Measurements from ENCODE around the gene SSH2. TPM values are rescaled to one million over a fixed set of nuclear protein-coding genes. Genes with fewer than 3 reads are reported as not detected.
"Not testable (repeated sequence)": the region's sequence is repeated elsewhere in the genome, so short reads cannot be mapped to it uniquely, and the experiment has no call there.

SSH2 gene
- total RNA-seq, 2 experiments from 2014 or later: 39.4 to 73.9 TPM

DNA sequence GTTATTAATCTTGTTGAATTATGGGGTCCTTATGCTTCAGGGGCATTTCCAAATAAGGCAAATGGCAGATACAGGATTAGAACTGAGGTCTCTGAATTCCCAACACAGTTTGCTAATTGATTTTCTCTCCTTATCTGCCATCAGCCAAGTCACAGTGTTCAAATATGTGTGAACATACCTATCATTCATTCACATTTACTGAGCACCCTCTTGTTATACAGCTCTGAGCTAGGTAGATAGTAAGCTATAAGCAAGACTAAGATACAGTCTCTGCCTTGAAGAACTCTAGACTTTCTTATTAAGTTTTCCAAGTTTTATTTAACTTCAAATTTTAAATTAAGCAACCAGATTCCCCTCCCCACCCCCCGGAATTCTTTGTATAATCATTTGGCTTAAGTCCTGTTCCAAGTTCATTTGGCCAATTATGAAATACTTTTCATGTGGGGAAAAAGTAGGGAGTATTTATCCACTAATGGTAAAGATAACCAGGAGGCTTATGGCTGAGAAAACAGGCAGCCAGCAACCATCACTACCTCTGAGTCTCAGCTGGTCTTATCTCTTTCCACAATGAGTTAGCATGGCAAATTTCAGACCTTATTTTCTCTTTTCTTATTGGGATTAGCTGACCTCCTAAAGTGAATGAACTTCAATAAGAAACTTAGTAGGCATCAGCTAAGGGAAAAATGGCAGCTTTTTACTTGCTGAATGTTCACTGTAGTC lies 275.9 kb downstream of the SSH2 start:
- Histone ChIP-seq H2AFZ (ENCODE audit: low read length) (no peak overlapping the region), H3K27ac (ENCODE audit: low read depth, low read length, poor library complexity, severe bottlenecking) (no peak overlapping the region), H4K20me1 (ENCODE audit: insufficient read depth, low read length) (no peaks in the 10 kb centered on the region), H3K9me2 (ENCODE audit: insufficient read depth, low read length) (no peaks in the 10 kb centered on the region), H3K4me1 (ENCODE audit: insufficient read depth, low read length, poor library complexity, severe bottlenecking) (no peaks in the 10 kb centered on the region), H3K36me3 (ENCODE audit: insufficient read depth, low read length) (peaks cover 61% of the 10 kb centered on the region), H3K9me3 (ENCODE audit: low read length) (no peaks in the 10 kb centered on the region), H3K79me2 (ENCODE audit: insufficient read depth, low read depth, low read length) (no peaks in the 10 kb centered on the region), H3K4me2 (ENCODE audit: low read length) (no peak overlapping the region), H3K4me3 (ENCODE audit: low read depth, low read length, poor library complexity, severe bottlenecking) (no peak overlapping the region)
- no TSS peak for BruUV-seq (replicated peaks)
- CTCF ChIA-PET (ENCODE audit: unreplicated experiment): no interaction called here
- intact Hi-C loops (cut with micrococcal nuclease; ENCODE audit: unreplicated experiment): no loop called here
- POLR2A ChIA-PET: interaction anchor here (0.6 to 1.4 kb wide), 6 partner anchors 11 to 1029 kb away, joined by 3 to 7 read pairs (median 4); no protein-coding TSS in a partner anchor
- TF ChIP-seq, protein P1, sequence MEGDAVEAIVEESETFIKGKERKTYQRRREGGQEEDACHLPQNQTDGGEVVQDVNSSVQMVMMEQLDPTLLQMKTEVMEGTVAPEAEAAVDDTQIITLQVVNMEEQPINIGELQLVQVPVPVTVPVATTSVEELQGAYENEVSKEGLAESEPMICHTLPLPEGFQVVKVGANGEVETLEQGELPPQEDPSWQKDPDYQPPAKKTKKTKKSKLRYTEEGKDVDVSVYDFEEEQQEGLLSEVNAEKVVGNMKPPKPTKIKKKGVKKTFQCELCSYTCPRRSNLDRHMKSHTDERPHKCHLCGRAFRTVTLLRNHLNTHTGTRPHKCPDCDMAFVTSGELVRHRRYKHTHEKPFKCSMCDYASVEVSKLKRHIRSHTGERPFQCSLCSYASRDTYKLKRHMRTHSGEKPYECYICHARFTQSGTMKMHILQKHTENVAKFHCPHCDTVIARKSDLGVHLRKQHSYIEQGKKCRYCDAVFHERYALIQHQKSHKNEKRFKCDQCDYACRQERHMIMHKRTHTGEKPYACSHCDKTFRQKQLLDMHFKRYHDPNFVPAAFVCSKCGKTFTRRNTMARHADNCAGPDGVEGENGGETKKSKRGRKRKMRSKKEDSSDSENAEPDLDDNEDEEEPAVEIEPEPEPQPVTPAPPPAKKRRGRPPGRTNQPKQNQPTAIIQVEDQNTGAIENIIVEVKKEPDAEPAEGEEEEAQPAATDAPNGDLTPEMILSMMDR (conservative IDR thresholded peaks at IDR 0.05; ENCODE audit: low read length): no peak
- TF ChIP-seq EZH2phosphoT487 (IDR thresholded peaks at IDR 0.05; ENCODE audit: borderline replicate concordance, low read depth, low read length): no peak
- no peak for DNase-seq (ENCODE audit: low spot score)

DNA sequence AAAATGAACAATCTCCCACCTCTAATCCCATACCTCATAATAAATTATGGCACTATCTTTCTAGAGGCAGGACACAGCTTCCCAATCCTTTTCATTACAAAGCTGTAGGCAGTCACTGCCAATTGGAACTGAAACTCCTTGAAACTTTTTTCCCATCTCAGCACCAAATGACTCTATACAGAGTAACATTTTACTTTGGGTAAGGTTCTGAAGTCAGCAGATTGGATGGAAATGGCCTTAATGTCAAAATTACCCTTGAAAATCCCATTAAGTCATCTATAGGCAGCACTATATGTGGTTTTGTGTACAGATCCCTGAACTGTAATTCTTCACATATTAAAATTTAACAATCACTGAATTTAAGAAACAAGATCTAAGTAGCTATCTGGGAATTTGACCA lies 277.1 kb downstream of the SSH2 start:
- Histone ChIP-seq H3K4me2 (ENCODE audit: low read length) (no peak overlapping the region), H3K79me2 (ENCODE audit: insufficient read depth, low read depth, low read length) (no peaks in the 10 kb centered on the region), H3K4me3 (ENCODE audit: low read depth, low read length, poor library complexity, severe bottlenecking) (no peak overlapping the region), H3K9me3 (ENCODE audit: low read length) (no peaks in the 10 kb centered on the region), H3K27ac (ENCODE audit: low read depth, low read length, poor library complexity, severe bottlenecking) (no peak overlapping the region), H2AFZ (ENCODE audit: low read length) (no peak overlapping the region), H3K9me2 (ENCODE audit: insufficient read depth, low read length) (no peaks in the 10 kb centered on the region), H3K4me1 (ENCODE audit: insufficient read depth, low read length, poor library complexity, severe bottlenecking) (no peaks in the 10 kb centered on the region), H4K20me1 (ENCODE audit: insufficient read depth, low read length) (no peaks in the 10 kb centered on the region), H3K36me3 (ENCODE audit: insufficient read depth, low read length) (peaks cover 64% of the 10 kb centered on the region)
- BruUV-seq (replicated peaks): no TSS peak
- CTCF ChIA-PET (ENCODE audit: unreplicated experiment): no interaction called here
- intact Hi-C loops (cut with micrococcal nuclease; ENCODE audit: unreplicated experiment): no loop called here
- no peak for TF ChIP-seq EZH2phosphoT487 (IDR thresholded peaks at IDR 0.05; ENCODE audit: borderline replicate concordance, low read depth, low read length)
- TF ChIP-seq, protein P1 (conservative IDR thresholded peaks at IDR 0.05; ENCODE audit: low read length): no peak
- DNase-seq (ENCODE audit: low spot score): no peak
- POLR2A ChIA-PET: interaction anchor here (1.4 kb wide), 1 partner anchor 10 kb away, joined by 6 read pairs; no protein-coding TSS in a partner anchor

DNA sequence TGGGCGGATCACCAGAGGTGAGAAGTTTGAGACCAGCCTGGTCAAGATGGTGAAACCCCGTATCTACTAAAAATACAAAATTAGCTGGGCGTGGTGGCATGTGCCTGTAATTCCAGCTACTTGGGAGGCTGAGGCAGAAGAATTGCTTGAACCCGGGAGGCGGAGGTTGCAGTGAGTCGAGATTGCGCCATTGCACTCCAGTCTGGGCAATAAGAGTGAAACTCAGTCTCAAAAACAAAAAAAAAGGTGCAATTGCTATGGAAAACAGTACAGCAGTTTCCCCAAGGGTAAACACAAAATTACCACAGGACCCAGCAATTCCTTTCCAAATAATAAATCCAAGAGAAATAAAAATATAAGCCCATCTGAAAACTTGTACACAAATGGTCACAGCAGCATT lies 278.1 kb downstream of the SSH2 start:
- H4K20me1 ChIP-seq (ENCODE audit: insufficient read depth, low read length); CTCF ChIA-PET (ENCODE audit: unreplicated experiment); H2AFZ ChIP-seq (ENCODE audit: low read length); H3K27ac ChIP-seq (ENCODE audit: low read depth, low read length, poor library complexity, severe bottlenecking); DNase-seq (ENCODE audit: low spot score); intact Hi-C loops (cut with micrococcal nuclease; ENCODE audit: unreplicated experiment); H3K9me2 ChIP-seq (ENCODE audit: insufficient read depth, low read length); H3K4me3 ChIP-seq (ENCODE audit: low read depth, low read length, poor library complexity, severe bottlenecking); BruUV-seq (replicated peaks); H3K9me3 ChIP-seq (ENCODE audit: low read length); H3K4me2 ChIP-seq (ENCODE audit: low read length); H3K4me1 ChIP-seq (ENCODE audit: insufficient read depth, low read length, poor library complexity, severe bottlenecking); H3K79me2 ChIP-seq (ENCODE audit: insufficient read depth, low read depth, low read length): not testable (repeated sequence)
- POLR2A ChIA-PET: interaction anchor here (0.7 to 1.1 kb wide), 2 partner anchors 158 to 368 kb away, joined by 3 to 5 read pairs; no protein-coding TSS in a partner anchor
- H3K36me3 ChIP-seq (ENCODE audit: insufficient read depth, low read length): peaks cover 73% of the 10 kb centered on the region

Measured in OCI-LY7 (cell line).